ENCODE data around the gene CALY.

- no peak for TF ChIP-seq POLR2AphosphoS5 (IDR thresholded peaks at IDR 0.05; ENCODE audit: low read depth, low read length)
- TF ChIP-seq CTCF (IDR thresholded peaks at IDR 0.05): no peak
- TF ChIP-seq TCF12 (IDR thresholded peaks at IDR 0.05): no peak
- no peak for TF ChIP-seq EZH2phosphoT487 (IDR thresholded peaks at IDR 0.05; ENCODE audit: borderline replicate concordance, low read depth)
- no peak for TF ChIP-seq REST (IDR thresholded peaks at IDR 0.05; ENCODE audit: low read depth, low read length)
- no peak for TF ChIP-seq RFX5 (IDR thresholded peaks at IDR 0.05; ENCODE audit: low read length)
- no peak for TF ChIP-seq FOSL2 (IDR thresholded peaks at IDR 0.05; ENCODE audit: borderline replicate concordance, low read depth)
- no peak for TF ChIP-seq PBX3 (IDR thresholded peaks at IDR 0.05)
These were observed 56.2 kb downstream of the CALY start for GRCh38 chr10:133280391-133281059.

Measured in SK-N-SH (cell line).